Heart right ventricle (tissue), 16 donors: ENCODE results near the gene ZNF883. TPM values are rescaled to one million over a fixed set of nuclear protein-coding genes. Genes with fewer than 3 reads are reported as not detected.

Experiments
- ATAC-seq, 8 donors: fragments of 200-7000 bp; cut with Tn5 transposase; one replicate each; pipeline ENCODE4 v1.9.1; 2020; ENCODE audit warnings: mild to moderate bottlenecking in 8 of 8, moderate library complexity in 8 of 8, moderate number of reproducible peaks in 1 of 8
- DNase-seq, 2 donors: peaks; one replicate each; pipeline ENCODE4 v3.0.0-alpha.2; 2020
- H3K27ac ChIP-seq, 10 donors: fragments of 200-600 bp; sonication (generic) in 2 of 10; one replicate each; pipeline versions ENCODE4 v1.5.0 to v1.8.0; 2020 to 2022; ENCODE audit warnings: mild to moderate bottlenecking in 3 of 10
- H3K27me3 ChIP-seq, 7 donors: fragments of 200-600 bp; one replicate each; pipeline ENCODE4 v1.8.0; 2021 to 2022; ENCODE audit warnings: mild to moderate bottlenecking in 2 of 7
- H3K36me3 ChIP-seq, 9 donors: fragments of 200-600 bp; sonication (generic) in 1 of 9; one replicate each; pipeline versions ENCODE4 v1.5.0 to v1.8.0; 2020 to 2022; ENCODE audit warnings: mild to moderate bottlenecking in 2 of 9
- H3K4me1 ChIP-seq, 9 donors: fragments of 200-600 bp; sonication (generic) in 1 of 9; one replicate each; pipeline versions ENCODE4 v1.5.0 to v1.8.0; 2020 to 2022; ENCODE audit warnings: mild to moderate bottlenecking in 4 of 9
- H3K4me3 ChIP-seq, 10 donors: fragments of 200-600 bp; sonication (generic) in 2 of 10; one replicate each; pipeline versions ENCODE4 v1.5.0 to v1.8.0; 2020 to 2022; ENCODE audit warnings: mild to moderate bottlenecking in 7 of 10, moderate library complexity in 2 of 10
- H3K9me3 ChIP-seq, 11 donors: fragments of 200-600 bp in 10 of 11; sonication (generic) in 2 of 11; one replicate each; pipeline versions ENCODE4 v1.5.0 to v1.8.0; 2013 to 2022; ENCODE audit warnings: mild to moderate bottlenecking in 2 of 11, control low read depth in 1 of 11, moderate library complexity in 1 of 11
- CTCF ChIP-seq, 9 donors: fragments of 200-600 bp; sonication (generic) in 2 of 9; IDR thresholded peaks; one replicate each; pipeline versions ENCODE4 v1.5.0 to v1.8.0; 2021 to 2022; ENCODE audit warnings: antibody characterized with exemption in 9 of 9, mild to moderate bottlenecking in 5 of 9, moderate library complexity in 1 of 9
- WGBS, 2 donors: extraction: QIAGEN DNeasy Blood & Tissue Kit; methylation state at CpG; one replicate each; pipeline ENCODE4 v1.1.7; 2013; ENCODE audit warnings: inconsistent platforms in 1 of 2; 5-methylcytosine and 5-hydroxymethylcytosine counted together
- intact Hi-C, 10 donors: fragments of 100-400 bp; cut with DNase I; formaldehyde crosslinking; loops; one replicate each; pipeline versions ENCODE4 v1.11.1 to v1.14.2; 2022
- polyA plus RNA-seq, 2 donors: library from polyadenylated mRNA; stranded (reverse); fragments of 200-250 nt; gene quantifications; one replicate each; pipeline ENCODE4 v1.2.3, GENCODE V29; 2013
- total RNA-seq, 10 donors: library from RNA; stranded (reverse); fragmentation: NEBNext Ultra II Directional in 3 of 10; extraction: Animal tissue kit (Norgen Biotek cat#: 25700) in 3 of 10; gene quantifications; one replicate each; pipeline versions ENCODE4 v1.2.1 to v1.2.4, GENCODE V29; 2021 to 2023
- donor health status: Arrhythmogenic right ventricular cardiomyopathy.
- donor health status: ischemic (EF 13 %, LVEDD 7.1; RV severe dilation, severe dysfunction).
- donor health status: healthy with polysubstance abuse.
- donor health status: DM: no; HTN: yes; CAD: no.
- donor health status: DM: no; HTN: no; CAD: no.
- donor health status: ischemic (EF 25% LVEDD 6.9; RV normal size, moderate dysfunction).
- donor health status: ischemic (EF 25% LVEDD 5.7; RV mildly dilated, moderate dysfunction).
- donor health status: healthy.
- donor health status: DM: yes; HTN: yes; CAD: no.
- donor health status: Ischemic cardiomyopathy.
- donor health status: ischemic (EF 35%, LVEDD 5.7; RV mildly dilated, moderate dysfunction).
- donor health status: nonischemic (EF 11% LVEDD 7.7; RV severe dilation, severe dysfunction).
- donor health status: DM: yes; HTN: yes; CAD: no.
- donor health status: PGD.
- donor health status: ischemic (EF 29% LVEDD 5.4; RV normal size, mild dysfunction).
- donor health status: nonischemic (EF 23%, LVEDD 6.1; RV moderate dilation, normal function).

ZNF883 gene
- total and polyA plus RNA-seq, 12 donors, result 0.68 to 9.7 (median 4.9) TPM

GRCh38 chr9:112939418-112939817 lies 72.6 kb downstream of the ZNF883 start:
- Histone ChIP-seq H3K4me3 (no peak overlapping the region), H3K36me3 (no peaks in the 10 kb centered on the region), H3K9me3 (peaks cover 0 to 4% (median 0%) of the 10 kb centered on the region in 11 donors), H3K4me1 (no peaks in the 10 kb centered on the region), H3K27ac (no peak overlapping the region), H3K27me3 (peaks cover 0 to 31% (median 12%) of the 10 kb centered on the region in 7 donors)
- intact Hi-C loops, result loop anchor here in 3 of 10 donors (10.0 kb wide), 1 partner anchor 155 kb away; no protein-coding TSS in a partner anchor
- DNase-seq (no peak), ATAC-seq (no peak)
- no peak for TF ChIP-seq CTCF (IDR thresholded peaks at IDR 0.05)

GRCh38 chr9:112933696-112934095 lies 78.3 kb downstream of the ZNF883 start:
- Histone ChIP-seq H3K4me1 (no peaks in the 10 kb centered on the region), H3K4me3 (no peak overlapping the region), H3K27ac (no peak overlapping the region), H3K36me3 (no peaks in the 10 kb centered on the region), H3K27me3 (peaks cover 0 to 36% (median 19%) of the 10 kb centered on the region in 7 donors), H3K9me3 (no peaks in the 10 kb centered on the region)
- intact Hi-C loops, result loop anchor here in 3 of 10 donors (10.0 kb wide), 1 partner anchor 161 kb away; no protein-coding TSS in a partner anchor
- ATAC-seq (no peak), DNase-seq (no peak)
- WGBS, 2 donors, result 32 to 47% methylated on average over 2 of the region's 2 CpGs
- no peak for TF ChIP-seq CTCF (IDR thresholded peaks at IDR 0.05)

- no peaks in the 10 kb centered on the region for H3K9me3 ChIP-seq
- H3K27ac ChIP-seq, result no peak overlapping the region
- peaks cover 0 to 13% (median 4%) of the 10 kb centered on the region in 7 donors for H3K27me3 ChIP-seq
- H3K36me3 ChIP-seq, result no peaks in the 10 kb centered on the region
- ATAC-seq (no peak), DNase-seq (no peak)
- intact Hi-C loops, result no loop called here
- H3K4me1 ChIP-seq, result no peaks in the 10 kb centered on the region
- peak in 7 of 9 donors; percentile 18 to 59 (median 45) for TF ChIP-seq CTCF (IDR thresholded peaks at IDR 0.05)
- no peak overlapping the region for H3K4me3 ChIP-seq
- 24 to 27% methylated on average over 8 of the region's 8 CpGs for WGBS, 2 donors
Measured at GRCh38 chr9:112925058-112925641, 86.8 kb downstream of the ZNF883 start.

DNA sequence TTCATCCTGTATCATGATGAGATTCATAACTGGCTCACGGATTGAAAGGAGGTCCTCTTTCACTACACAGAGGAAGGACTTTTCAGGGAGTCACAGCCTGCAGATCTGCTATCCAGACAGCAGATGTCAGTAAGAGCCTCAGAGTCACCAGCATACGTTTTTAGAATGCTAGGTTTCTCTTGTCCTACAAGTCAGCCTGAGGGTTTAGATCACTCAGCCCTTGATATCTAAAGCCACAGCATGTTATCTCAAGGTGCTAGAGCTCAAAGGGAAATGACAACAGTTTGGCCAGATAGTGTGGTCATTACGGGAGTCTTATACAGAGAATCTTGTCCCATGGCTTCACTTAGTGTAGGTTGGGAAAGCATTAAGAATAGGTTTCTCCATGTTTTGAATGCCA lies 90.4 kb downstream of the ZNF883 start:
- TF ChIP-seq CTCF (IDR thresholded peaks at IDR 0.05), result peak in 8 of 9 donors; percentile 6 to 63 (median 54)
- DNase-seq, result no peak
- Histone ChIP-seq H3K4me3 (no peak overlapping the region), H3K9me3 (no peaks in the 10 kb centered on the region), H3K36me3 (no peaks in the 10 kb centered on the region), H3K27me3 (peaks cover 0 to 8% (median 0%) of the 10 kb centered on the region in 7 donors), H3K27ac (no peak overlapping the region), H3K4me1 (no peaks in the 10 kb centered on the region)
- peak in 2 of 8 donors; percentile 42 to 56 for ATAC-seq
- 9 to 10% methylated on average over 3 of the region's 3 CpGs for WGBS, 2 donors
- intact Hi-C loops, result loop anchor here in 2 of 10 donors (5.0 kb wide), 1 partner anchor 191 kb away; no protein-coding TSS in a partner anchor
